ENCODE data around the gene SLC38A7. TPM values are rescaled to one million over a fixed set of nuclear protein-coding genes. Genes with fewer than 3 reads are reported as not detected.
A peak's percentile ranks its signal among the peaks of the same experiment; 100 is the strongest.

SLC38A7 gene
- total RNA-seq, 1 experiment from 2014 or later: 21.3 TPM

DNA sequence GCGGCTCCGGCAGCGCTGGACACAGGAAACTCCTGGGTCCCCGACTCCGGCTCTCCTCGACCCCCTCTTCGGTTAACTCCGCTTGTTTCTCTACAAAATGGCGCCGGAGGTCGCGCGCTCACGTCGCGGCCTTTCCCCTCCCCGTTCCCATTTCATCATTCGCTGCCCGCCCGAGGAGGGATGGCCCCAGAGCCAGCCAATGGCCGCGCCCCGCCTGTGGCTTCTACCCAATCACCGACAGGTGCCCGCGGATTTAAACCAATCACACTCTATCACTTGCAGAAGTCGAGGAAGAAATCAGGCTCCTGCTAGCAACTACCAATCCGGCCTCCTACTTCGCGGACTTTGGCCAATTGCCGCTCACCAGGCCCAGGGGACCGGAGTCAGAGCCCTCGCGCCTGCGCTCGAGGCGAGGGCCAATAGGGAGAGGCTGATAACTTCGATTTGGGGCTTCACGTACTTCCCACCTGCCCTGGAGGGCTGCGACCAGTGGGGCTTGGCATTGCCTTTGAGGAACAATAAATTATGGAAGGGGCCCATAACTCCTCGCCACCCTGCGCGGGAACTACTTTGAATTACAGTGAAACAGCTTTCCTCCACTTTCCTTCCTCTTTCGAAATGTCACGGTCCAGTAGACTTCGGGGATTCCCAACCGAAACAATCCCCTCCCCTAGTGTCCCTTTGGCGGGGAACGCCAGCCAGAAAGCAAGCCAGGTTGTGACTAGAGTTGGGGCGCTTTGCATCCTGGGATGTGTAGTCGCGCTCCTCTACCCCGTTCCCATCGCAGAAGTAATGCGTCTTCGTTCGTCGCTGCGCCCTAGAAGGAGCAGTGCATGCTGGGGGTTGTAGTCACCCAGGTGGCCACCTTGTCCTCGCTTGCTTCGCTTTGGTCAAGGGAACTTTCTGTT is 54.6 kb downstream of the SLC38A7 start, which contains the start of gene CNOT1:
TSS of gene CNOT1 (minus strand) at position 94 of the 908 bp plus-strand sequence. CDS start 30,489 bp downstream, outside the sequence.
- peaks cover under 1% of the 10 kb centered on the region for H3K36me3 ChIP-seq (ENCODE audit: insufficient read depth, low read length, poor library complexity, severe bottlenecking)
- no TSS peak for BruUV-seq (replicated peaks)
- TF ChIP-seq, protein P1, sequence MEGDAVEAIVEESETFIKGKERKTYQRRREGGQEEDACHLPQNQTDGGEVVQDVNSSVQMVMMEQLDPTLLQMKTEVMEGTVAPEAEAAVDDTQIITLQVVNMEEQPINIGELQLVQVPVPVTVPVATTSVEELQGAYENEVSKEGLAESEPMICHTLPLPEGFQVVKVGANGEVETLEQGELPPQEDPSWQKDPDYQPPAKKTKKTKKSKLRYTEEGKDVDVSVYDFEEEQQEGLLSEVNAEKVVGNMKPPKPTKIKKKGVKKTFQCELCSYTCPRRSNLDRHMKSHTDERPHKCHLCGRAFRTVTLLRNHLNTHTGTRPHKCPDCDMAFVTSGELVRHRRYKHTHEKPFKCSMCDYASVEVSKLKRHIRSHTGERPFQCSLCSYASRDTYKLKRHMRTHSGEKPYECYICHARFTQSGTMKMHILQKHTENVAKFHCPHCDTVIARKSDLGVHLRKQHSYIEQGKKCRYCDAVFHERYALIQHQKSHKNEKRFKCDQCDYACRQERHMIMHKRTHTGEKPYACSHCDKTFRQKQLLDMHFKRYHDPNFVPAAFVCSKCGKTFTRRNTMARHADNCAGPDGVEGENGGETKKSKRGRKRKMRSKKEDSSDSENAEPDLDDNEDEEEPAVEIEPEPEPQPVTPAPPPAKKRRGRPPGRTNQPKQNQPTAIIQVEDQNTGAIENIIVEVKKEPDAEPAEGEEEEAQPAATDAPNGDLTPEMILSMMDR (conservative IDR thresholded peaks at IDR 0.05; ENCODE audit: low read depth, low read length): no peak
- no peak for TF ChIP-seq EZH2 (IDR thresholded peaks at IDR 0.05; ENCODE audit: borderline replicate concordance, low read depth, low read length, poor library complexity, severe bottlenecking)
- CTCF ChIA-PET: no interaction called here
- intact Hi-C loops (cut with micrococcal nuclease; ENCODE audit: unreplicated experiment): loop anchor here (5.0 to 10.0 kb wide), 2 partner anchors 238 to 295 kb away; partner anchors contain the start of gene GINS3
- no peaks in the 10 kb centered on the region for H3K9me3 ChIP-seq (ENCODE audit: low read depth, low read length, poor library complexity, severe bottlenecking)
- peak within 1 kb of the TSS; percentile 95 for H3K27ac ChIP-seq (ENCODE audit: low read depth, low read length, poor library complexity, severe bottlenecking)
- peak within 1 kb of the TSS; percentile 94 for H3K4me3 ChIP-seq (ENCODE audit: low read depth, low read length, poor library complexity, severe bottlenecking)
- peak; percentile 99 for DNase-seq (ENCODE audit: low spot score)
- peaks cover 3% of the 10 kb centered on the region for H3K4me1 ChIP-seq (ENCODE audit: insufficient read depth, low read length, poor library complexity, severe bottlenecking)
- POLR2A ChIA-PET (ENCODE audit: low non-redundant PET): interaction anchor here (0.7 kb wide), 1 partner anchor 93 kb away, joined by 3 read pairs; no protein-coding TSS in a partner anchor
- H3K27me3 ChIP-seq (replicated peaks; ENCODE audit: insufficient read depth, low read depth, low read length, poor library complexity): no peaks in the 10 kb centered on the region

DNA sequence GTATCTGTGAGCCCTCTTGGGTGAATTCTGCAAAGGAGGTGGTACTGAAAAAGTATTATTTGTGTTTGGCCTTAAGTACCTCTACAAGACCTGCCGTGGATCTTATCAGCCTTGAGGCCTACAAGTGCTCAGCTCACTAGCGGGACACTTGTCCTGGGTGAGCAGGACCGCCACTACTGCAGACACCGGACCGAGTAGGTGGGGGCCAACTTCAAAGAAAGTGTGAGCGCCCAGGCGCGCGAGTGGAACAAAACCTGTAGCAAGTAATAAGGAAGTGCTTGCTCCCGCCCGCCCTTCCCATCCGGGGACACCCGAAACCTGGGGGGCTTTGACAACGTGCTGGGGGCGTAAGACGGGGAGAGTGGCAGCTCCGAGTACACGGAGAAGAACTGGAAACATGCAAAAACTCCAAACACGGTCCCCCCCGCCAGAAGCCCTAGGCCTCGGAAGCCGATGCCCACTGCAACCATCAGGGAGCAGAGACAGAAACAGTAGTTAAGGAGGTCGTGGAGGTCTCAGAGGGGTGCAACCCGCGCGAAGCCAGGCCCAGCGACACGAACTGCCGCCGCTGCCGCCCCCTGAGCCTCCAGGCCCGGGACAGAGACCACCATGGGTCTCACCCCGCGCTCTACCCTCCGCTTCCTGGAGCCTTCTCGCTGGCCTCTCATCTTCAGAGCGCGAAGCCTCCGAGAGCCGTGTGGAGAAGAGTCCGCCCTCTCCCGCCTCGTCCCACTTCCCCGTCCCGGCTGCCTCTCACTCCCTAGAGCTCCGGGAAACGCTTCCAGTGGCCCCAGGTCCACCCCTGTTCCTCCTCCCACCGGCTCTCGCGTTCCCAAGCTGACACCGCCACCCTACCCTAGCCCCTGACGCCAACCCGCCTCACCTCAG is 55.5 kb downstream of the SLC38A7 start:
- intact Hi-C loops (cut with micrococcal nuclease; ENCODE audit: unreplicated experiment): no loop called here
- Histone ChIP-seq H3K27me3 (replicated peaks; ENCODE audit: insufficient read depth, low read depth, low read length, poor library complexity) (no peaks in the 10 kb centered on the region), H3K4me3 (ENCODE audit: low read depth, low read length, poor library complexity, severe bottlenecking) (peak overlapping the region; percentile 94), H3K4me1 (ENCODE audit: insufficient read depth, low read length, poor library complexity, severe bottlenecking) (peaks cover 3% of the 10 kb centered on the region), H3K9me3 (ENCODE audit: low read depth, low read length, poor library complexity, severe bottlenecking) (no peaks in the 10 kb centered on the region), H3K36me3 (ENCODE audit: insufficient read depth, low read length, poor library complexity, severe bottlenecking) (peaks cover 9% of the 10 kb centered on the region), H3K27ac (ENCODE audit: low read depth, low read length, poor library complexity, severe bottlenecking) (peak overlapping the region; percentile 95)
- ChIA-PET CTCF (no interaction called here), POLR2A (ENCODE audit: low non-redundant PET) (interaction anchor here (0.7 kb wide), 1 partner anchor 92 kb away, joined by 3 read pairs; no protein-coding TSS in a partner anchor)
- no TSS peak for BruUV-seq (replicated peaks)
- TF ChIP-seq, protein P1 (conservative IDR thresholded peaks at IDR 0.05; ENCODE audit: low read depth, low read length): no peak
- TF ChIP-seq EZH2 (IDR thresholded peaks at IDR 0.05; ENCODE audit: borderline replicate concordance, low read depth, low read length, poor library complexity, severe bottlenecking): no peak
- DNase-seq (ENCODE audit: low spot score): peak; percentile 25

DNA sequence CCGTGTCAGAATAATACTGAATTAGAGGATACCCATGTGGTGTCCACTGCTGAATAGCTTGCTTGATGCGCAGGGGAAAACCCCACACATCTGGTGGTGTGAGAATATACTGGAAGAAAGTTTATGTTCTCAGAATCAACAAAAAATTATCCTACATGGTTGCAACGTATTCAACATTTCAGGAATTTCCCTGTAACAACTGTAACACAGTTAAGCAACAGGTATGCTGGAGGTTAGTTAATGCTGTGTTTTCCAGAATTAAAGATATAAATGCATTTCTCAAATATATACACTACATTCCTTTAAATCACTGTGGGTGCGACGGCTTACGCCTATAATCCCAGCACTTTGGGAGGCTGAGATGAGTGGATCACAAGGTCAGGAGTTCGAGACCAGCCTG is 60.4 kb downstream of the SLC38A7 start:
- no peak for TF ChIP-seq EZH2 (IDR thresholded peaks at IDR 0.05; ENCODE audit: borderline replicate concordance, low read depth, low read length, poor library complexity, severe bottlenecking)
- TF ChIP-seq, protein P1 (conservative IDR thresholded peaks at IDR 0.05; ENCODE audit: low read depth, low read length): no peak
- Histone ChIP-seq H3K27ac (ENCODE audit: low read depth, low read length, poor library complexity, severe bottlenecking) (no peak overlapping the region), H3K27me3 (replicated peaks; ENCODE audit: insufficient read depth, low read depth, low read length, poor library complexity) (no peaks in the 10 kb centered on the region), H3K4me3 (ENCODE audit: low read depth, low read length, poor library complexity, severe bottlenecking) (no peak overlapping the region), H3K9me3 (ENCODE audit: low read depth, low read length, poor library complexity, severe bottlenecking) (no peaks in the 10 kb centered on the region), H3K36me3 (ENCODE audit: insufficient read depth, low read length, poor library complexity, severe bottlenecking) (peaks cover 51% of the 10 kb centered on the region), H3K4me1 (ENCODE audit: insufficient read depth, low read length, poor library complexity, severe bottlenecking) (no peaks in the 10 kb centered on the region)
- intact Hi-C loops (cut with micrococcal nuclease; ENCODE audit: unreplicated experiment): no loop called here
- DNase-seq (ENCODE audit: low spot score): no peak
- no TSS peak for BruUV-seq (replicated peaks)
- CTCF ChIA-PET: no interaction called here
- POLR2A ChIA-PET (ENCODE audit: low non-redundant PET): no interaction called here
